T-helper 2 cell treated with Interferon-gamma antibody and Interleukin-4, amounts not matched to agents 100 ng/mL and 5 ng/mL, for 36 hours (primary cell): ENCODE data around the gene CA12. TPM values are rescaled to one million over a fixed set of nuclear protein-coding genes. Genes with fewer than 3 reads are reported as not detected.
"Not testable (repeated sequence)": the region's sequence is repeated elsewhere in the genome, so short reads cannot be mapped to it uniquely, and the experiment has no call there.

Experiments used
- intact Hi-C: fragments of 100-400 bp; cut with micrococcal nuclease; formaldehyde crosslinking; loops from one replicate; pipeline ENCODE4 v1.15.1; 2023
- total RNA-seq: library from RNA; stranded (reverse); gene quantifications from 2 replicates; pipeline ENCODE4 v1.2.3, GENCODE V29; 2022

Gene CA12
- not detected in 2 replicates for total RNA-seq

DNA sequence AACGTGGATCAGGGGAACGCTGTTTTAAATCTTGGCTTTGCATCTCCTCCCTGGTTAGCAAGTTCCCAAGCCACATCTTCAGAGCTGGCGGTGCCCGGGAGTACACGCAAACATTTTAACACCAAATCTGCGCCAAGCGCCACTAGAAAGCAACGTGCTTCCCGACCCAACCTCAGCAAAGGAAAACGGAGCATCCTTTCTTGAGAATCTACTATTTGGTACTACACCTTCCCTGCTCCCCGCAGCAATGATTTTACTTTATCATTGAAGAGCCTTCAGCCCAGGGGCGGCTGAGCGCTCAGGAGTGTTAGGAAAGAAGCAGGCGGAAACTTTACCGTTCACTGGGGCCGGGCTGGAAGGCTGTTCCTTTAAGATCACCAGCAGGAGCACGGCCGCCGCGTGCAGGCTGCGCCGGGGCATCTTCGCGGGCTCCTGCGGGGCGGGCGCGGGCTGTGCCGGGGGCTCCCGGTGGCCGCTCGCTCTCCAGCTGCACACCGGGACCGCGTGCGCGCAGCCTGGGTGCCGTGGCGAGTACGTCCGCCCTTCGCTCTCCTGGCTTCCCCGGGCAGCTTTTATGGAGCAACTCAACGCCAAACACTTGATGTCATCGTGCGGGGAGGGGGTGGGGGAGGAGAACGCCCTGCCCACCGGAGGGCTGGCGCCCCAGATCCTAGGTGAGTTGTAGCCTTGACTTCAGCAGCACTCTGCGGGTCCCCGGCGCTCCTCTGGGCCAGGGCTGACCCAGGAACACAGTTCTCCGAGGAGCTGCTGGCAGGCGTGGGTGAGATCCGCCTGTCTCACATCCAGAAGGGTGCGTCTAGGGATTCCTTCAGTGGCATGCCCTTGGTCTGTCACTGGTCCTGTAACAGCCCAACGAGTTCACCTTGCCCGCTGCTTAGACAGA is at the start of gene CA12:
CA12 (minus strand) TSS at position 546 of the 904 bp plus-strand sequence; CDS start at position 420, 126 bp downstream.
- intact Hi-C loops: no loop called here

GRCh38 chr15:63430766-63431451 is 49.3 kb upstream of the CA12 start:
- intact Hi-C loops: no loop called here

DNA sequence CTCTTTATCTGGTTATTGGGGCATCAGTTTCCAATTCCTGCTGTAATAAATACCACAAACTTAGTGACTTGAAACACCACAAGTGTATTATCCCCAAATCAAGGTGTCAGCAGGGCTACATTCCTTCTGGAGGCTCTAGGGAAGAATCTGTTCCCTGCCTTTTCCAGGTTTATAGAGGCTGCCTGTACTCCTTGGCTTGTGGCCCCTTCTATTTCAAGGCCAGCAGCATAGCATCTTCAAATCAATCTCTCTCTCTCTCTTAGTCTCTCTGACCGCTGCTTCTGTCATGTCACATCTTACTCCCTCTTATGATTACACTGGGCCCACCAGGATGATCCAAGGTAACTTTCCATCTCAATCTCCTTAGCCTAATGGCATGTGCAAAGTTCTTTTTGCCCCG is 44.9 kb upstream of the CA12 start:
- intact Hi-C loops: no loop called here

DNA sequence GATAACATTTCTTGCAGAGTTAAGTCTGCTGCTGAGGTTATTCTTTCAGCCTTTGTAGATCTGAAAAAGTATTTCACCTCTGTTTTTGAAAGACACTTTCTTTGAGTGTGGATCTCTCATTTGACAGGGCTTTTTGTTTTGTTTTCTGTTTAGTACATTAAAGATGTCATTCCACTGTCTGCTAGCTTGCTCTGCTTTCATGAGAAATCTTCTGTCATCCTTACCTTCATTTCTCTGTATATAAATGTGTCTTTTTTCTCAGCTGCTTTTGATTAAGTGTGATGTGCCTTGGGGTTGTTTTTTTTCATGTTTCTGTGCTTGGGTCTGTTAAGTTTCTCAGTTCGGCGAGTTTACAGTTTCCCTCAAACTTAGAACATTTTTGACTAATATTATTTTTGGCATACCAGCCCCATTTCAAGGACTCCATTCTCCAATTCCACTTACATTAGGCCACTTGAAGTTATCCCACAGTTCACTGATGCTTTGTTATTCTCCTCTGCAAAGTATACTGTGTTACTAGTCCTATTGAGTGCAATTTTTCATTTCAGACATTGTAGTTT is 43.9 kb upstream of the CA12 start:
- intact Hi-C loops: no loop called here

DNA sequence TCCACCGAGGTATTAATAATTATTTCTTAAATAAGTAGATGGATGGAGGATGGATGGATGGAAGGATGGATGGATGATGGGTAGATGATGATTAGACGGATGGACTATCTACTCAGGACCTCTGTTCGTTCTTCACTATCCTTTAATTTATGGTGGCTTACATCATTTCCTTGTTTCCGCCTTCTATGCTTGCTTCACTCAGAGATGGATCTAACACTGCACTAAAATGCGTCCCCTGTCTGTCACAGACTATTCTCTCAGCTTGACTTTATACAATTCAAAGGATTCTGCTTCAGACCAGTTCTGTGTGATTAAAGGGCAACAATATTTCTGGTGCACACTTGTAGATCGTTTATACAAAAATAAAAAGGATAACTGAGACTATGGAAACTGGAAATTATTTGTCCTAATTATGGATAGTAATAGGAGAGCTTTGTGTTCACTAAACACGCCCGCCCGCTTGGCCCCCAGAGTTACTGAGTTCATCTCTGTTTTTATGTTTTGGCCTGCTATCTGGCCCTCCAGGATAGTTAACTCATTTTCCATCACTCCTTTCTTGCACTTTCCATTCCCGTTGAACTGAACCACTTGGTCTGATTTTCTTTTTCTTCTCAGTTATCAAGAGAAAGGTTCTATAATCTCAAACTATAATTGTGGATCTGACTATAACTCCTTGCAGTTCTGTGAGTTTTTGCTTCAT is 41.4 kb upstream of the CA12 start:
- intact Hi-C loops: no loop called here

DNA sequence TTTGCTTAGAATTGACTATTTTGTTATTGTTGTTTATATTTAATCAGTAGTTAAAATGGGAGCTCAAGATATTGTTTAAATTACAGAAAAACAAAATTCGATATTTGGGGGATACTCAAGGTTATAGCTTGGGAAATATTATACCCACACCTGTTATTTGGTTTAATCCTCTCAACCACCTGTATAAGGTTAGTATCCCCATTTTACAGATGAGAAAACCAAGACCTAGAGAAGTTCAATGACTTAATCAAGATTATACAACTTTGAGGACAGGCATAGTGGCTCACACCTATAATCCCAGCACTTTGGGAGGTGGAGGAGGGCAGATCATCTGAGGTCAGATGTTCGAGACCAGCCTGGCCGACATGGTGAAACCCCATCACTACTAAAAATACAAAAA is 39.8 kb upstream of the CA12 start:
- intact Hi-C loops: no loop called here

DNA sequence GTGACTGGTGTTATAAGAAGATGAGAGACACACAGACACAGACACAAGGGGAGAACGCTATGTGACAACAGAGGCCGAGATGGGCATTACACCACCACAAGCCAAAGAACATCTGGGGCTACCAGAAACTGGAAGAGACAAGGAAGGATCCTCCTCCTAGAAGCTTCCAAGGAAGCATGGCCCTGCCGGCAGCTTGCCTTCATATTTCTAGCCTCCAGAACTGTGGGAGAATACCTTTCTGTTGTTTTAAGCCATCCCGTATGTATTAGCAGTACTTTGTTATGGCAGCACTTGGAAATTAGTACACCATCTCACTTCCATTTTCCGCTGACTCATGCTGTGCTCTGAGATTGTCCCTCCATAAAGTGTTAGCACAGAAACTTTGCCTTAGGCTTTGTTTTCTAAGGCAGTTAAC is 38.7 kb upstream of the CA12 start:
- intact Hi-C loops: no loop called here

GRCh38 chr15:63418811-63419210 is 37.2 kb upstream of the CA12 start:
- intact Hi-C loops: no loop called here

GRCh38 chr15:63417721-63418120 is 36.1 kb upstream of the CA12 start:
- intact Hi-C loops: no loop called here

GRCh38 chr15:63417274-63417673 is 35.6 kb upstream of the CA12 start:
- intact Hi-C loops: not testable (repeated sequence)

GRCh38 chr15:63414474-63415120 is 33.0 kb upstream of the CA12 start:
- intact Hi-C loops: no loop called here

DNA sequence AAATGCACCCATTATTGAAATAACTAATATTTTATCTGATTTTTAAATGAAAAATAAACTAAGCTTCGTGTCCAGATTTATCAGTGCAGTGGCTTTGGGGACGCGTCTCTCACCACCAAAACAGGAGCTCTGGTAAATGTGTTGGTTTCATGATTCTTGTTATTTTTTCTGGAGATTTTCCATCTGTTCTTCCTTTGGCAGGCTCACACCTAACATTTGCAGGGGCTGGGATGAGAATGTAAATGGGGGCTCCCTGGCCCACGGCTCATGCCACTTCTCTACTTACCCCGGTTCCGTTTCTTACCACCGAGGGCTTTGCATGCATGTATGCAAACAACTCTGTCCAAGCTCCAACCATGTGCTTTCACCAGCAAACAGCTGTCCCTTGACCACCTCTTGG is 30.9 kb upstream of the CA12 start:
- intact Hi-C loops: no loop called here

DNA sequence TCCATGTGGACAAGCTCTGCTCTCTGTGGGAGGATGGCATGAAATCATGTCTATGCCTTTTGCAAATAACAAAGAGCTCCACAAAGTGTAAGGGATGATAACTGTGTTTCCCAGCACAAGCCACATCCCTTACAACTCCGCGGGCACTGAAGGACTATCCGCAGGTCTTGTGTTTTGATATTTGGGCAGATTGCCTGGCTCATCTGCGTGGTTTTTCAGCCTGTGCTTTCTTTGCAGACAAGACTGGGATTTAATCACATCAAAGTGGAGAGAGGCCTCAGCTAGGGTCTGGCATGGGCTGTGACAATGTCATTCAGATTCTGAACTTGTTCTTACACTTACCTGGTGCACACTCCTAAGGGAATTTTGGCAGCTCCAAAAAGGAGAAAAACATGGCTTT is 30.2 kb upstream of the CA12 start:
- intact Hi-C loops: no loop called here

GRCh38 chr15:63409179-63409578 is 27.5 kb upstream of the CA12 start:
- intact Hi-C loops: no loop called here

DNA sequence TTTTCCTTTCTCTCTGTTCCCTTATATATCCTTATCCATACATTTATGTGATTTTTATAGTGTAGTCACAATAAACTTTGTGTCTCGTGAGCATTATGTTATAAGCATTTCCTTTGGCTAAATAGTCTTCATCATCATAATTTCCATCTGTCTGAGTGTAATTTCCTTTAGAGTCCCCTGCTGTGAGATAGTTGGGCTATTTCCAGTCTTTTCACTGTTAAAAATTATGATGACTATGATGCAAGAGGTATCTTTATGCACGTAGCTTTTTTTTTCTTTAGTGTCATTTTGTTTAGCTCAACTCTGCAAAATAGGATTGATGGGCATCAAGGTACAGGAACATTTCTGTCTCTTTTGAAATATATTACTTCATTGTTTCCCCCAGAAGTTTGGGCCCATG is 26.9 kb upstream of the CA12 start:
- intact Hi-C loops: no loop called here

DNA sequence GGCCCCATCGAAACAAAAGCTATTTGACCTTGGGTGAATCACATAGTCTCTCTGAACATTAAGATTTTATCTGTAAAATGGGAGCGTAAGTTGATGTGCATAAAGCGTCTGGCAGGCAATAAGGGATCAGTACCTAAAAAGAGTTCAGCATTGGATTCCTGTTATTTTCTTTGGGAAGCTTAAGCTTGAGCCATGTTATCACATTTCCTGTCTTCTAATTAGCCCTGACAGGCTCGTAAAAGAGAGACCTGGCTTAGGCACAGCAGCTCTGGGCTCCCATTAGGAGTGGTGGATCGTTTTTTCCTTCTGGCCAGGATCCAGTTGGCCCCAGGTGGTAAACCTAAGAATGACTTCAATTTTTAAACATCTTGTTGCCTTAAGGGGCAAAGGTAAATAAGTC is 26.0 kb upstream of the CA12 start:
- intact Hi-C loops: no loop called here

GRCh38 chr15:63405683-63406390 is 24.2 kb upstream of the CA12 start:
- intact Hi-C loops: no loop called here

DNA sequence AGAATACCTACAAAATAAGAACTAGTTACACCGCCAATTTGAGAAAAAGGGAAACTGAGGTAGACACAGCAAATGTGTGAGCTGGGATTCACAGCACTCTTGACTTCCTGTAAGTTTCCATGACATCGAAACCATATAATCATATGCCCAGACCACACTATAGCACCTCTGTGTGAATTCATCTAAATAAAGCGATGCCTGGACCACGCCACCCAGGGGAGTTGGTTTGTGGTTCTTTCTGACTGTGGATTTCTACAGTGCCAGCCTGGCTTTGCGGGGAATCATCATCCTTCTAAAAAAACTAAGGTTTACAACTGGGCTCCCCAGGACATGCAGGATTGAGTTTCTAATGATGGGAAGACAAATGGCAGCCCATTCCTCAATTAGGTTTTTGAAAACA is 23.5 kb upstream of the CA12 start:
- intact Hi-C loops: no loop called here

DNA sequence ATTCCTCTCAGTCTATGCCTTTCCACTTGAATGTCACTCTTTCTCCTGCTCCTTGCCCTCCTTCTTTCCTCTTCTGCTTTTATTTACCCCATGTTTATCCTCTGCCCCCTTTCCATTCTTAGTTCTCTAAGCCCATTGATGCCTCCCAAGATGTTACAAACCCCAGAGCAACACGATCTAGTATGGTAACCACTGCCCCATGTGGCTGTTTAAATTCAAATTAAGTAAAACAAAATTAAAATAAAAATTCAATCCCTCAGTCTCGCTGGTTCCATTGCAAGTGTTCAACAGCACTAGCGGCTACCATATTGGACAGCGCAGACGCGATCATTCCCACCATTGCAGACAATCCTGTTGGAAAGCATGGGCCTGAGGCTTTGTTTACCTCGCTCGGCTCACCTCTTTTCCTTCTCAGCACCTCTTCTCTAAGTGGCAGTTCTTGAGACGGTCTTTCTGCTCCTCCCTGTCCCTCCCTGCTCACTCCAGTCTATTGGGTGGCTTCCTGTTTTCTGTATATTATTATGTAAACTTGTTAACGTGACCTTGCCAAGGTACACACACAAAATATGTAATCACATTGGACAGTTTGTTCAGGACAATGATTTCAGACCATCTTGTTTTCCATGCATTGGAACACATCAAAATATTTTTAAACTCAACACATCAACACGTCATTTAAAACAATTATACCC is 21.8 kb upstream of the CA12 start:
- intact Hi-C loops: loop anchor here (1.0 to 5.0 kb wide), 3 partner anchors 115 to 356 kb away; partner anchors contain the start of gene RPS27L
